Measurements from ENCODE around the gene CA5B. TPM values are rescaled to one million over a fixed set of nuclear protein-coding genes. Genes with fewer than 3 reads are reported as not detected.

Gene CA5B
- total and polyA plus RNA-seq, 10 of the 15 experiments (the other 5 are each of a cell fraction or from before 2014, with no cell fraction given), result 1.2 to 6.0 (median 3.2) TPM

DNA sequence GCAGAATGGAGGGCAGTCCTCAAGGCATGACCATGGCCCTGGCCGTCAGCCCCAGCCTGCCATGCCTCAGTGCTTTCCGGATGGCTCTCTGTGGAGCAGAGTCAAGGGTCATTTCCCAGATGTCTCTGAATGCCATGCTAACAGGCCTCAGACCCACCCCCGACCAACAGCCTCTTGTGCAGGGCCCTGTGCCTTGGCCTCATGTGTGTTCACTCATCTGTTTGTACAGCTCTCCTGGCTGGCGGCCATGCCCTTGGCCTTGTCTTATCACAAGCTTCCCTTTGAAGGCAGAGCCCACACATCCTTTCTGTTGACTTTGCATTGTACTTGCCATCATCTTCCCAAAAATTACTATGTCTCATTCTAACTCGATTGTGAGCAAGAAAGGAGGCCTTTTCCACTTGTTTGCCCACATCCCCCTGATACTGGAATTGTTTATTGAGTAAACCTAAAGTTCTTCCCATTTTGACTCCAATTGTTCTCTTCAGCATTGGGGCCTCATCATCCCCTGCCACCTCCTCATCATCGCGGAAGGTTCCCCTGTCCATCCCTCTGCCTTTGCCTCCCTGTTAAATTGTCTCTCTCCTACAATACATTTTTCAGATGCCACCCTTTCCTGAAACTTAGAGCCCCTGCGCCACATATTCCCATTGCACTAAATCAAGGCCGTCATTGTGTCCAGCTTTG is 6.3 kb downstream of the CA5B start:
- no peaks in the 10 kb centered on the region for H4K20me1 ChIP-seq (ENCODE audit: control insufficient read depth, insufficient read depth)
- no peaks in the 10 kb centered on the region for H3K9me3 ChIP-seq (replicated peaks; ENCODE audit: control insufficient read depth, insufficient read depth, low read length)
- ChIA-PET RAD21 (ENCODE audit: unreplicated experiment) (no interaction called here), CTCF (no interaction called here), SMC1A (ENCODE audit: uncharacterized antibody, unreplicated experiment) (no interaction called here), POLR2A (interaction anchor here (0.6 kb wide), 1 partner anchor 69 kb away, joined by 7 read pairs; no protein-coding TSS in a partner anchor)
- no peaks in the 10 kb centered on the region for H3K27me3 ChIP-seq (replicated peaks in 1 of 2; ENCODE audit: control insufficient read depth in 2 of 2, insufficient read depth in 2 of 2, low read length in 1 of 2)
- in situ Hi-C loops (cut with MboI), result no loop called here
- H3K4me2 ChIP-seq (ENCODE audit: control insufficient read depth, insufficient read depth), result no peak overlapping the region
- TF ChIP-seq PAX5 (IDR thresholded peaks at IDR 0.05; ENCODE audit: borderline replicate concordance, low read depth, low read length) (no peak), FOS (IDR thresholded peaks at IDR 0.05; ENCODE audit: borderline replicate concordance, extremely low read depth, insufficient read length) (no peak), SPI1 (IDR thresholded peaks at IDR 0.05; ENCODE audit: borderline replicate concordance, insufficient read depth, low read depth, low read length) (no peak), NR2F1 (conservative IDR thresholded peaks at IDR 0.05) (no peak)
- TF ChIP-seq, protein P1, sequence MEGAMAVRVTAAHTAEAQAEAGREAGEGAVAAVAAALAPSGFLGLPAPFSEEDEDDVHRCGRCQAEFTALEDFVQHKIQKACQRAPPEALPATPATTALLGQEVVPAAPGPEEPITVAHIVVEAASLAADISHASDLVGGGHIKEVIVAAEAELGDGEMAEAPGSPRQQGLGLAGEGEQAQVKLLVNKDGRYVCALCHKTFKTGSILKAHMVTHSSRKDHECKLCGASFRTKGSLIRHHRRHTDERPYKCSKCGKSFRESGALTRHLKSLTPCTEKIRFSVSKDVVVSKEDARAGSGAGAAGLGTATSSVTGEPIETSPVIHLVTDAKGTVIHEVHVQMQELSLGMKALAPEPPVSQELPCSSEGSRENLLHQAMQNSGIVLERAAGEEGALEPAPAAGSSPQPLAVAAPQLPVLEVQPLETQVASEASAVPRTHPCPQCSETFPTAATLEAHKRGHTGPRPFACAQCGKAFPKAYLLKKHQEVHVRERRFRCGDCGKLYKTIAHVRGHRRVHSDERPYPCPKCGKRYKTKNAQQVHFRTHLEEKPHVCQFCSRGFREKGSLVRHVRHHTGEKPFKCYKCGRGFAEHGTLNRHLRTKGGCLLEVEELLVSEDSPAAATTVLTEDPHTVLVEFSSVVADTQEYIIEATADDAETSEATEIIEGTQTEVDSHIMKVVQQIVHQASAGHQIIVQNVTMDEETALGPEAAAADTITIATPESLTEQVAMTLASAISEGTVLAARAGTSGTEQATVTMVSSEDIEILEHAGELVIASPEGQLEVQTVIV (IDR thresholded peaks at IDR 0.05; ENCODE audit: borderline replicate concordance, partially characterized antibody), result no peak
- TF ChIP-seq, protein P2, sequence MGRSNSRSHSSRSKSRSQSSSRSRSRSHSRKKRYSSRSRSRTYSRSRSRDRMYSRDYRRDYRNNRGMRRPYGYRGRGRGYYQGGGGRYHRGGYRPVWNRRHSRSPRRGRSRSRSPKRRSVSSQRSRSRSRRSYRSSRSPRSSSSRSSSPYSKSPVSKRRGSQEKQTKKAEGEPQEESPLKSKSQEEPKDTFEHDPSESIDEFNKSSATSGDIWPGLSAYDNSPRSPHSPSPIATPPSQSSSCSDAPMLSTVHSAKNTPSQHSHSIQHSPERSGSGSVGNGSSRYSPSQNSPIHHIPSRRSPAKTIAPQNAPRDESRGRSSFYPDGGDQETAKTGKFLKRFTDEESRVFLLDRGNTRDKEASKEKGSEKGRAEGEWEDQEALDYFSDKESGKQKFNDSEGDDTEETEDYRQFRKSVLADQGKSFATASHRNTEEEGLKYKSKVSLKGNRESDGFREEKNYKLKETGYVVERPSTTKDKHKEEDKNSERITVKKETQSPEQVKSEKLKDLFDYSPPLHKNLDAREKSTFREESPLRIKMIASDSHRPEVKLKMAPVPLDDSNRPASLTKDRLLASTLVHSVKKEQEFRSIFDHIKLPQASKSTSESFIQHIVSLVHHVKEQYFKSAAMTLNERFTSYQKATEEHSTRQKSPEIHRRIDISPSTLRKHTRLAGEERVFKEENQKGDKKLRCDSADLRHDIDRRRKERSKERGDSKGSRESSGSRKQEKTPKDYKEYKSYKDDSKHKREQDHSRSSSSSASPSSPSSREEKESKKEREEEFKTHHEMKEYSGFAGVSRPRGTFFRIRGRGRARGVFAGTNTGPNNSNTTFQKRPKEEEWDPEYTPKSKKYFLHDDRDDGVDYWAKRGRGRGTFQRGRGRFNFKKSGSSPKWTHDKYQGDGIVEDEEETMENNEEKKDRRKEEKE (IDR thresholded peaks at IDR 0.05), result no peak
- H3K79me2 ChIP-seq (ENCODE audit: control insufficient read depth, insufficient read depth, low read length), result no peaks in the 10 kb centered on the region
- no peak overlapping the region for H3K4me3 ChIP-seq
- no peak overlapping the region for H3K9ac ChIP-seq (ENCODE audit: control insufficient read depth, insufficient read depth, low read length)
- no peaks in the 10 kb centered on the region for H3K4me1 ChIP-seq (ENCODE audit: control insufficient read depth, insufficient read depth, low read length)
- intact Hi-C loops (cut with micrococcal nuclease; ENCODE audit: unreplicated experiment), result no loop called here
- ATAC-seq, result no peak
- BruUV-seq (replicated peaks), result no TSS peak
- FAIRE-seq, result no peak
- DNase-seq (ENCODE audit: low read depth, low spot score), result no peak
- no peaks in the 10 kb centered on the region for H3K36me3 ChIP-seq (ENCODE audit: control insufficient read depth in 2 of 2, insufficient read depth in 2 of 2, low read length in 1 of 2)
- WGBS (ENCODE audit: insufficient coverage, insufficient replicate concordance, low lambda C conversion rate, missing lambda C conversion rate), result 75% methylated on average over 9 of the region's 9 CpGs
- no peak overlapping the region for H3K27ac ChIP-seq (ENCODE audit: control insufficient read depth, insufficient read depth)
- no peak overlapping the region for H2AFZ ChIP-seq (ENCODE audit: control insufficient read depth, low read depth, low read length)

All from GM12878 (cell line).